GM12801 (cell line): ENCODE data around the gene MGAT4C.

ENCODE experiments used
- CTCF ChIP-seq: IDR thresholded peaks from one replicate; pipeline ENCODE4 v1.5.1; 2011; ENCODE audit warnings: control low read depth; ENCODE audit not compliant: insufficient read length; ENCODE audit errors: extremely low read depth

The MGAT4C gene

GRCh38 chr12:86228656-86229055, 27.5 kb downstream of the MGAT4C start:
- no peak for TF ChIP-seq CTCF

GRCh38 chr12:86226481-86226880, 29.7 kb downstream of the MGAT4C start:
- TF ChIP-seq CTCF: no peak

- TF ChIP-seq CTCF: no peak
Measured at GRCh38 chr12:86216591-86216990, 39.6 kb downstream of the MGAT4C start.

GRCh38 chr12:86213012-86213411, 43.2 kb downstream of the MGAT4C start:
- TF ChIP-seq CTCF: no peak

GRCh38 chr12:86198696-86199444, 57.3 kb downstream of the MGAT4C start:
- no peak for TF ChIP-seq CTCF

GRCh38 chr12:86196465-86196864, 59.7 kb downstream of the MGAT4C start:
- TF ChIP-seq CTCF: no peak

- no peak for TF ChIP-seq CTCF
Measured at GRCh38 chr12:86194721-86195120, 61.5 kb downstream of the MGAT4C start.
